Measurements from ENCODE around the gene SLC22A3. TPM values are rescaled to one million over a fixed set of nuclear protein-coding genes. Genes with fewer than 3 reads are reported as not detected.
"Not testable (repeated sequence)": the region's sequence is repeated elsewhere in the genome, so short reads cannot be mapped to it uniquely, and the experiment has no call there.

The SLC22A3 gene, protein sequence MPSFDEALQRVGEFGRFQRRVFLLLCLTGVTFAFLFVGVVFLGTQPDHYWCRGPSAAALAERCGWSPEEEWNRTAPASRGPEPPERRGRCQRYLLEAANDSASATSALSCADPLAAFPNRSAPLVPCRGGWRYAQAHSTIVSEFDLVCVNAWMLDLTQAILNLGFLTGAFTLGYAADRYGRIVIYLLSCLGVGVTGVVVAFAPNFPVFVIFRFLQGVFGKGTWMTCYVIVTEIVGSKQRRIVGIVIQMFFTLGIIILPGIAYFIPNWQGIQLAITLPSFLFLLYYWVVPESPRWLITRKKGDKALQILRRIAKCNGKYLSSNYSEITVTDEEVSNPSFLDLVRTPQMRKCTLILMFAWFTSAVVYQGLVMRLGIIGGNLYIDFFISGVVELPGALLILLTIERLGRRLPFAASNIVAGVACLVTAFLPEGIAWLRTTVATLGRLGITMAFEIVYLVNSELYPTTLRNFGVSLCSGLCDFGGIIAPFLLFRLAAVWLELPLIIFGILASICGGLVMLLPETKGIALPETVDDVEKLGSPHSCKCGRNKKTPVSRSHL
- total RNA-seq, result 0.54 TPM
- long read RNA-seq, result 0 reads

DNA sequence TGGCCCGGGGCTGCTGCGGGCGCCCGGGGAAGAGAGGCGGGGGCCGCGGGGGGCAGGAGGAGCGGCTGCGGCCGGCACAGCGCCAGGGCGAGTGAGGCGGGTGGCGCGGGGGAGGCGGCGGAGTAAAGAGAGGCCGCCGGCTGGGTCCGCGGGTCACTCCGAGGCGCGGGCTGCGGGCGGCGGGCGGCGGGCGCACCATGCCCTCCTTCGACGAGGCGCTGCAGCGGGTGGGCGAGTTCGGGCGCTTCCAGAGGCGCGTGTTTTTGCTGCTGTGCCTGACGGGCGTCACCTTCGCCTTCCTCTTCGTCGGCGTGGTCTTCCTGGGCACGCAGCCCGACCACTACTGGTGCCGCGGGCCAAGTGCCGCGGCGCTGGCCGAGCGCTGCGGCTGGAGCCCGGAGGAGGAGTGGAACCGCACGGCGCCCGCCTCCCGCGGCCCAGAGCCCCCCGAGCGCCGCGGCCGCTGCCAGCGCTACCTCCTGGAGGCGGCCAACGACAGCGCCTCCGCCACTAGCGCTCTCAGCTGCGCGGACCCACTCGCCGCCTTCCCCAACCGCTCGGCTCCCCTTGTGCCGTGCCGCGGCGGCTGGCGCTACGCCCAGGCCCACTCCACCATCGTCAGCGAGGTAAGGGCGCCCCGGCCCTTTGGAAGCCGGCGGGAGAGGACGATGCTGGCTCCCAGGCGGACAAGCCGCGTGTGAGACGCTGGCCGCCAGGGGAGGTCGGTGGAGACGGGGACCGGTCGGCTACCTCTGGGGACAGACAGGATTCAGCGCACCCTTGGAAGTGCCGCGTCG is at the start of gene SLC22A3:
SLC22A3 (plus strand) TSS at position 156 of the 797 bp plus-strand sequence; CDS start at position 198, 42 bp downstream.
- DNase-seq (ENCODE audit: low spot score), result no peak
- intact Hi-C loops (cut with DNase I), result no loop called here

DNA sequence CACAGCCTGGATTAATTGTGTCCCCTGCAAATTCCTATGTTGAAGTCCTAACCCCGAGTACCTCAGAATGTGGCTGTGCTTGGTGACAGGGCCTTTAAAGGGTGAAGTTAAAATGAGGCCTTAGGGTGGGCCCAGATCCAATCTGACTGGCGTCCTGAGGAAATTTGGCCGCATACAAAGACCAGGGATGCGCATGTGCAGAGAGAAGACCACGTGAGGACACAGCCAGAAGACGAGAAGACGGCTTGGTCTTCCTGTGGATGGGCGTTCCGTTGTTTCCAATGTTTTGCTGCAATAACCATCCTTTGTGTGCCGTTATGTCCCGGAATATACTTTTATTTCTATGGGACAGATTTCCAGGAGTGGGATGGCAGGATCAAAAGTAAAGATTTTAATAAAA is 48.6 kb upstream of the SLC22A3 start:
- DNase-seq (ENCODE audit: low spot score), result no peak
- intact Hi-C loops (cut with DNase I), result no loop called here

DNA sequence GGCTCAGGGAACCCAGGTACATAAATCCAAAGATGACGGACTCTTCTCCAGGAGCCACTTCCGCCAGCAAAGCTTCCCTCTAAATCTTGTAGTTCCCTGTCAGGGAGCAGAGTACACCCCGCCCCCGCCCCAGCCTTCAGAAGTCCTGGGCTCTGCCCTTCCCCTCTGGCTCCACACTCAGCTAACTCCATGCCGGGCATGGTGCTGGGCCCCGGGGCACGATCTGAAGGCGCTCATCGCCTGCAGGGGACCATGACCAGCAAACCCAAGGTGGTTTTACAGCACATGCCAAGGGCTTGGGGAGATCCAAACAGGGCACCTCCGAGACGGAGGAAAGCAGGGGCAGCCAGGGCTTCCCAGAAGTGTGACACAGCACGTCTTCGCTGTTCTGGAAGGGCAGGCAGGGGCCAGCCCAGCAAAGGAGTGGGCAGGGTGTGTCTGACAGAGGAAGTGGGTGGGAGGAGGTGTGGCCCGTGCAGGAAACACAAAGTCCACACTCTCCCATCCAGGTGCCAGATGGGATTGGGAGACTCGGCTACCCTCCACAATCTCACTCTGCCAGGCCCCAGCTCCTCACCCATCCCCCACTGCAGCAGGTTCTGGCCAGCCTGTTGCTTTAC is 48.0 kb upstream of the SLC22A3 start:
- intact Hi-C loops (cut with DNase I), result no loop called here

DNA sequence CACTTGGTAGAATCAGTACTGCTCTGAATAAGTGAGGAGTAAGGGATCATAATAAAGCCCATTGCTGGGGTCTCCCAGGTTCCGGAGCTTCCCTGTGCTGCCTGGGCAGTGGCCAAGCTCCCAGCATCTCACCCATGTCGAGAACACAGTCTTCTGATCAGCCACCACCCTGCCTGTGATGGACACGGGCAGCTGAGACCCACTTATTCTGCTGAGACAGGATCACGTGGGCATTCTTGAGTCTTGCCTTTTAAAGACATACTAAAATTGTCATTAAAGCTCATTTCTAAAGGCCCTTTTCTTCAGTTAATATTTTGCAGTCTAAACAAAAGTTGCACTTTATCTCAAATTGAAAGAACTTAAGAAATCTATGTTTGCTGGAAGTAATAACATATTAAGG is 46.8 kb upstream of the SLC22A3 start:
- intact Hi-C loops (cut with DNase I), result no loop called here
- no peak for DNase-seq (ENCODE audit: low spot score)

More for the DNA sequence above, 48.0 kb upstream of the SLC22A3 start:
- DNase-seq (ENCODE audit: low spot score), result no peak

DNA sequence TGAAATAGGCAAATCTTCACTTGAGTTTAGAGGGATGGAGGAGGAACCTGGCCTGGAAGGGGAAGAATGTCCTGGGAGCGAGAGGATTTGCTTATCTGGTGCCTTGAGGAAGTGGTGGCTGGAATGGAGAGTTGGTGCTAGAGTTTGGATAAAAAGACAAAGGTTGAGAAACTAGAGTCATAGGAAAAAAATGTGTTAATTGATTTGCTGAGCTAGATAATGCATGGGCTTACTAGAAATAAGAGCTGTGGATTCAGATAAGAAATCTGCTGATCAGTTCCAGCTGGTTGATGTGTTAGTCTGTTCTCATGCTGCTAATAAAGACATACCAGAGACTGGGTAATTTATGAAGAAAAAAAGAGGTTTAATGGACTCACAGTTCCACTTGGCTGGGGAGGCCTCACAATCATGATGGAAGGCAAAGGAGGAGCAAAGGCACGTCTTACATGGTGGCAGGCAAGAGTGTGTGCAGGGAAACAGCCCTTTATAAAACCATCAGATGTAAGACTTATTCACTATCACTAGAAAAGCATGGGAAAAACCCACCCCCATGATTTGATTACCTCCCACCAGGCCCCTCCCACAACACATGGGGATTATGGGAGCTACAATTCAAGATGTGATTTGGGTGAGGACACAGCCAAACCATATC is 45.6 kb upstream of the SLC22A3 start:
- DNase-seq (ENCODE audit: low spot score); intact Hi-C loops (cut with DNase I): not testable (repeated sequence)

DNA sequence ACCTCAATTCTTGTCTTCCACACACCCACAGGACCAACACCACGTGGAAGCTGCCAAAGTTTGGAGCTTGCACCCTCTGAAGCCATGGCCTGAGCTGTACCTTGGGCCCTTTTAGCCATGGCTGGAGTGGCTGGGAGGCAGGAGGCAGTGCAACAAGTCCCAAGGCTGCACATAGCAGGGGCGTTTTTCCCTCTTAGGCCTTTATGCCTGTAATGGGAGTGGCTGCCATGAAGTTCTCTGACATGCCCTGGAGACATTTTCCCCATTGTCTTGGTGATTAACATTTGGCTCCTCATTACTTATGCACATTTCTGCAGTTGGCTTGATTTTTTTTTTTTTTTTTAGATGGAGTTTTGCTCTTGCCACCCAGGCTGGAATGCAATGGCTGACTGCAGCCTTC is 44.4 kb upstream of the SLC22A3 start:
- no peak for DNase-seq (ENCODE audit: low spot score)
- intact Hi-C loops (cut with DNase I), result no loop called here

DNA sequence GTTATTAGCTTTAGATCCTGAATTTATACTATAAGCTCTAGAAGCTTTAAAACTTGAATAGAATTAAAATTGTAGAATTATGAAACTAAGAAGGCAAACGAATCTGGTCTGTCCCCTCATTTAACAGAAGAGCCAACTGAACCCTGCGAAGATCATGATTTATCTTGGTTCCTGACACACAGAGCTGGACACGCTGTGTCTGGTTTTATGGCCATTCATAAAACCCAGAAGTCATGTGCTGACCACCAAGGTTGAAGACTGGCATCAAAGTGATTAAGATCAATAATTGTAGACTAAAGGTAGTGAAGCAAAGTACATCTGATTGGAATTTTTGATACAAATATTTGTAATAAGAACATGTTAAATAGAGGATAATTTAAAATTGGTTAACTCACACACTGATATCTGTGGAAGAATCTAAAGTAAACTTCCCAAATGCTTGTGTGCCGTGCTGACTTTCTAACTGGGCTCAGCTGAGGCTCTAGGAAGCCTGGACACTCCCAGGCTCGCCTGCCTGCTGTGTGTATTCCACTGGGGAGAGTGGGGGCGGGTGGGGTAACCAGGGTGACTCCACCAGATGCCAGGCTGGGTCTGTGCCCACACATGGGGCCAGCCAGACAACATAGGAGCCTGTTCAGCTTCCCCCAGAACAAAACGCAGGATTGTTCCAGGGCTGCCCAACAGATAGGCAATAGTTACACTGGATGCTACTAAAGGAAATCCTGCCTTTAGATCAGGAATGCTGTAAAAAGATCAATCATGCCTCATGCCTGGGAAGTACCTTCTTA is 42.1 kb upstream of the SLC22A3 start:
- intact Hi-C loops (cut with DNase I), result no loop called here
- no peak for DNase-seq (ENCODE audit: low spot score)

DNA sequence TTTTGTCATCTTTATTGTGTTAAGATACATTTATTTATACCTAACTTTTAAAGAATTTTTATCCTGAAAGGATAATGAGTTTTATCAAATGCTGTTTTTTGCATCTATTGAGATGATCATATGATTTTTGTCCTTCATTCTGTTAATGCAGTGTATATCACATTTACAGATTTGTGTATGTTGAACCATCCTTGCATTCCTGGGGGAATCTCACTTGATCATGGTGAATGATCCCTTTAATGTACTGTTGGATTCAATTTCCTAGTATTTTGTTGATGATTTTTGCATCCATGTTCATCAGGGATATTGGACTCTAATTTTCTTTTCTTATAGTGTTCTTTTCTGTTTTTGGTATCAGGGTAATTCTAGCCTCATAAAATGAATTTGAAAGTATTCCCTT is 38.5 kb upstream of the SLC22A3 start:
- intact Hi-C loops (cut with DNase I), result no loop called here
- no peak for DNase-seq (ENCODE audit: low spot score)

DNA sequence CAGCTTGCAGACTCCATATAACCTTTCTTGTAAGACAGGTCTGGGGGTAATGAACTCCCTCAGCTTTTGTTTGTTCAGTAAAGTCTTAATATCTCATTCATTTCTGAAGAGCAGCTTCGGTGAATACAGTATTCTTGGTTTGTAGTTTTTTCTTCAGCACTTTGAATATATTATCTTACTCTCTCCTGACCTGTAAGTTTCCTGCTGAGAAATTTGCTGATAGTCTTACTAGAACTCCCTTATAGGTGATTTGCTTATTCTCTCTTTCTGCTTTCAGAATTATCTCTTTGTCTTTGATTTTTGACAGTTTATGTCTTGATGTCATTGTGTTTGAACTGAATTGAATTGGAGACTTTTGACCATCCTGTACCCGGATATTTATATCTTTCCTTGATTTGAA is 35.3 kb upstream of the SLC22A3 start:
- intact Hi-C loops (cut with DNase I), result no loop called here
- no peak for DNase-seq (ENCODE audit: low spot score)

DNA sequence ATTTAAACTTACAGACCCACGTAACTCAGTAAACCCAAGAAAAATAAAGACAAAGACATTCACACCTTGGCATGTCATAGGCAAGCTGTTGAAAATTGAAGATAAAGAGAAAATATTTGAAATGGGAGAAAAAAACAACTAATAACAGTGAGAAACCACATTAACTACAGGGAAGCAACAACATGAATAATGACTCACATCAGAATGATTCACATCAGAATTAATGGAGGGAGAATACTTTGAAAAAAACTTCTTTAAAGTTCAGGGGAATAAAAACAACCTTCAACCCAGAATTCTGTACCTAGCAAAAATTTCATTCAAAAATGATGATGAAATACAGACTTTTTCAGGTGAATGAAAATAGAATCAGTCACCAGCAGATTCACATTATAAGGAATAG is 32.9 kb upstream of the SLC22A3 start:
- DNase-seq (ENCODE audit: low spot score), result no peak
- intact Hi-C loops (cut with DNase I), result no loop called here

DNA sequence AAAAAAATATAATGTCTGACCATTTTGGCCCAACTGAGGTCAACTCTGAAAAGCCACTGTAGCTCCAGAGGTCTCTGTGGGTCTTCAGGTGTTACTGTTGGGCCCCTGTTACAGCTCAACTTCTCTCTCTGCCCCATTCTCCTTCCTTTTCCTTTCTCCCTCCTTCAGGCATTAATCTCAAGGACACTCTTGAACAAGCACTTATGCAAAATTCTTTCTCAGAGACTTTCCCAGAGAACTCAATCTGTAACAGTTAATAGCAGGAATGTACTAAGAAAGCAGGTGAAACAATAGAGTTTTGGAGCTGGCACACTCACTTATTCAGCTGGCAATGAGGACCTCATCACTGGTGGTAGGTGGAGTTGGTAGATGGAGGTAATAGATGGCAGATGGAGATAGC is 31.9 kb upstream of the SLC22A3 start:
- intact Hi-C loops (cut with DNase I), result no loop called here

DNA sequence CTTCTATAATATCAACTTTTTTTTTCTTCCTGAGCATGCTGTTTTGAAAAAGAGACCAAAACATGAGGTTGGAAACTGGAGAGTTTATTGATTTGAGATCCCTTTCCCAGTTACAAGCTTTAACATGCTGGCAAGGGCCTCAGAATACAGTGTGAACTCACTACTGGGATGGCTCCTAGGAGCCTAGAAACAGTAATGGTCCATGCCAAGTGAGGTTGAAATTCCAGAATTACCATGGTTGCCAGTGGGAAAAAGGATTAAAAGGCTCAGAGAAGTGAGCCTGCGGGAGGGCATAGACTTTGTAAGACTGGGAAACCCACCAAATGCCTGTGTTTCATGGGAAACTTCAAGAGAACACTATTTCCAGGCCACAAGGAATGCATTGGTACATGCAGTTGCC is 28.9 kb upstream of the SLC22A3 start:
- intact Hi-C loops (cut with DNase I), result no loop called here
- no peak for DNase-seq (ENCODE audit: low spot score)

More for the DNA sequence above, 31.9 kb upstream of the SLC22A3 start:
- DNase-seq (ENCODE audit: low spot score), result no peak

DNA sequence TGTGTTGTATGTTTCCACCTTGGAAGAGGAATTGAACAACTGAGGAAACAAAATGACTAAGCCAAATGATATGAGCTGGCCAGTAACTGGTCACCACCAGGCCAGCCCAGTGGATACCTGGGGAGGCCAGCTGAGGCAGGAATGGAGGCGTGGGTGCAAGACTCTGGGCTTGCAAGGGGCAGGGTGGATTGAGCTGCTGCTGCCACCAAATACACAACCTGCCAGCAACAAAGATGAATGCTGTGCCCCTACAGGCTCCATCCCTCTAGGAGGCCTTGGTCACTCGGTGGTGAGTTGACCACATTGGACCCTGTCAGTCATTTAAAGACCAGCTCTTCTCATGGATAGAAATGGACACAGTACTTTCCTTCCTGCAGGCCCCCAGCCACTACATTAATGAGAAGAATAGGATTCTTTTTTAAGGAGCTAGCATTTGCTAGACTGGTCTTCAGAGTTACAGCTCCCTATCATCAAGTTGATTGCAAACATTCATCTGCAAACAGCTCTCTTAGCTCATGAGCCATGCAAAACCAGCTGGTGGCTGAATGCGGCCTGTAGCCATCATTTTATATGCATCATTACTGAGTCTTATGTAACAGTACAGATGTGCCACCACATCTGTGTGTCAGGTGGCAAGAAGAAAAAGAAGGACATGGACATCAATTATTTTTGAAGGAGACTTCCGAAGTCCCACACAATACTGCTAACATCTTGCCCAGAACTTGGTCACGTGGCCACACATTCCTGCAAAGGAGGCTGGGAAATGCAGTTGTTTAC is 26.3 kb upstream of the SLC22A3 start:
- DNase-seq (ENCODE audit: low spot score), result no peak
- intact Hi-C loops (cut with DNase I), result no loop called here

DNA sequence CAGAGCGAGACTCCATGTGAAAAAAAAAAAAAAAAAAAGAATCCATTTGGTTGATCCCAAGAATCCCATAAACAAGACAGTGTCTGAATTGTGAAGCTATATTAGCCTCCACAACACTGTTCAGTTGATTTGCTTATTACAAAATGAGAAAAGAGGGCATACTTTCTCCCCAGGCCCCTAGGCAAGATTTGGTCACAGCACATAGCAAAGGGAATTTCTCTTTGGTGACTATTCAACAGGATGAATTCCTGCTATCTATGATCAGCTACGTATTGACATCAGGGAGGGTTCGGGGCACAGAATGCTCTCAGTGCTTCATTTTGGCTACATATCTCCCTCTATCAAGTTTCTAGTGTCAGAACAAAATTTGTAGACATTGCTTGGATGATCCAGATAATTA is 20.2 kb upstream of the SLC22A3 start:
- intact Hi-C loops (cut with DNase I), result no loop called here
- no peak for DNase-seq (ENCODE audit: low spot score)

DNA sequence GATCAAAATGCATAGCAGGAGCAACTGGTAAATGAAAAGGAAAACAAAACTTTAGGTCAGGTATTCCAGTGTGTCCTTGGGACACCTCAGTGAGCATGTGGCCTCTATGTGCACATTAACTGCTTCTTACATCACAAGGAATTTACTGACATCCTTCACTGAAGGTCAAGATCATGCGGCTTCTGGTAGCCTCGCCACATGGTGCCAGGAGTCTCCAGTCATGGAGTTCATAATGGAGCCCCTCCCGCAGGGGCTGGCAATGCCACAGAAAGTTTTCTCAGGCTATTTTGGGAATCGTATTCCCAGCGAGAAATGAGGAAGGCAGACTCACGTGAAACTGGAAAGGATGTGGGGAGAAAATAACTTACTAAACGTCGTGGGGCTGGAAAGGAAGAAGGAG is 19.7 kb upstream of the SLC22A3 start:
- DNase-seq (ENCODE audit: low spot score), result no peak
- intact Hi-C loops (cut with DNase I), result no loop called here

DNA sequence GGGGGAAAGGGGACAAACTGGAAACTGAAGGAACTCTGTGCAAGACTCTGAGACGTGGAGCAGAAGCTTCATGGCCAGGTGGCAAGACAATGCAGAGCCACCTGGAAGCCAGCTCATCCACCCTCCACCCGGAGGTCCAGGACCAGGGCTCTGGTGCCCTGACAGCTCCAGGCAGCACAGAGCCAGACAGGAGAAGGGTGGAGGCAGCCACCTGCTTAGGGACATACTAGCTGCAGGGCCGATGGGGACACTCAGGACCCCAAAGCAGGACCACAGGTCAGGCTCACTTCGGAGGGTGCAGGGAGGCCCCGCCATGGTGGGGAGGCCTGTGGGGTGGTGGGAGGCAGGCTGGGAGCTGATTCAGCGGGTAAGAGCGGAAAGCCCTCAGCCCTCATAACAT is 19.0 kb upstream of the SLC22A3 start:
- no peak for DNase-seq (ENCODE audit: low spot score)
- intact Hi-C loops (cut with DNase I), result no loop called here

DNA sequence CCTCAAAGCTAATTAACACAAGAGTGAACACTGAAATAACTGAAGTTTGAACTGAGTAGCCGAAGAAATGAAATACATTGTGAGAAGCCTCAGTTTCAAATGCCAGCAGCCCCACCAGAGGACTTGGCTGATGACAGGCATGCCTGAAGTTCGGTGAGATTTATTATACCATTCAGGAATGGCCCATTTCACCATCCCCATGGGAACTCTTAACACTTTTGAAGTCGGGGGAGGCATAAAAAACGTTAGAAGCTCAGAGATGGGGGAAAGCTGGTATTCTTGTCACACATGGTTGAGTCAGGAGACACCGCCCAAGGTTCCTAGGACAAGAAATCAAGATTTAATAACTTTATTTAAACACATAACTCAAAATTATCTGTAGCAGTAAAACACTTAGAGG is 17.6 kb upstream of the SLC22A3 start:
- no peak for DNase-seq (ENCODE audit: low spot score)
- intact Hi-C loops (cut with DNase I), result no loop called here

DNA sequence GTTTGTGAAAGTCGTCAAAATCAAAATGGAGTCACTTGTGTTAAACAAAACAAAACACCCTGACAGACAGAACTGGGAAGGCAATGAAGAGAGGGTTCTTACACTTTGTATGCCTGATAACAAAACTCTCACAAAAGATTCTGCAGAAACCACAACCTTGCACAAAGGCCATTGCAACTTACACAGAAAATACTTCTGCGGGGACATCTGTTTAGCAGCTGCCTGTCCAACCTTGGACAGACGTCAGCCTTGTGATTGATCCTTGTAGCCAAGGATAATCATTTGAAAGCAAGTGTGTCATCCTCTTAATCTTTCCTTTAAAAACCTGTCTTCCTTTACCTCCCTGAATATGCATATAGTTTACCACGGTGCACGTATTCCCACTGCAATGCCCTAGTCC is 17.0 kb upstream of the SLC22A3 start:
- DNase-seq (ENCODE audit: low spot score), result no peak
- intact Hi-C loops (cut with DNase I), result no loop called here
